GM18505 (cell line): Measurements from ENCODE around the gene TNIK.

Experiments used
- ATAC-seq: cut with Tn5 transposase; IDR thresholded peaks from one replicate; pipeline ENCODE4 v1.9.1; 2021; ENCODE audit not compliant: unreplicated experiment
- POLR2A ChIP-seq: IDR thresholded peaks from 4 replicates; pipeline ENCODE4 v1.6.1; 2011; ENCODE audit warnings: borderline replicate concordance; ENCODE audit not compliant: insufficient read depth, insufficient read length; ENCODE audit errors: extremely low read depth

Gene TNIK

DNA sequence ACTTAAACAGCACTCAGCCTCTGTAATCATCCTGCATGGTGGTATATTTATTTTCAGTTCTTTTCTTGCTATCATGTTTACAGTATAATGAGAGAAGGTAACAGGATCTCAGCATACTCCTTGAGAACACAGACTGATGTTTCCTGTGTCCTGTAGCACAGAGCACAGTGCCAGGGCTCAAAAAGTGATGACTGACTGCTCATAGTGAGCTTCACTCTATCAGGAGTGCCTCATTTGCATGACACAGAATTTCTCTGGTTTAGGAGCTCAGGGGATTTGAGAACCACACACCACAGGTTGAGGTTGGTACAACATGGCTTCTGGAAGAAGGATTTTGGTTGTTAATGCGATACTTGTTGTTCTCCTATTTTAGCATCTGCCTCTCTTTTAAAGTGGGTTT is 365.1 kb downstream of the TNIK start:
- ATAC-seq = peak; percentile 82

GRCh38 chr3:171094411-171094810 is 365.8 kb downstream of the TNIK start:
- no peak for ATAC-seq
- TF ChIP-seq POLR2A = no peak

More for the DNA sequence above, 365.1 kb downstream of the TNIK start:
- TF ChIP-seq POLR2A = no peak

GRCh38 chr3:171093462-171093861 is 366.7 kb downstream of the TNIK start:
- TF ChIP-seq POLR2A = no peak
- no peak for ATAC-seq

GRCh38 chr3:171092467-171092911 is 367.7 kb downstream of the TNIK start:
- TF ChIP-seq POLR2A = no peak

GRCh38 chr3:171090321-171090720 is 369.9 kb downstream of the TNIK start:
- no peak for TF ChIP-seq POLR2A
- no peak for ATAC-seq

More at GRCh38 chr3:171092467-171092911, 367.7 kb downstream of the TNIK start:
- no peak for ATAC-seq

DNA sequence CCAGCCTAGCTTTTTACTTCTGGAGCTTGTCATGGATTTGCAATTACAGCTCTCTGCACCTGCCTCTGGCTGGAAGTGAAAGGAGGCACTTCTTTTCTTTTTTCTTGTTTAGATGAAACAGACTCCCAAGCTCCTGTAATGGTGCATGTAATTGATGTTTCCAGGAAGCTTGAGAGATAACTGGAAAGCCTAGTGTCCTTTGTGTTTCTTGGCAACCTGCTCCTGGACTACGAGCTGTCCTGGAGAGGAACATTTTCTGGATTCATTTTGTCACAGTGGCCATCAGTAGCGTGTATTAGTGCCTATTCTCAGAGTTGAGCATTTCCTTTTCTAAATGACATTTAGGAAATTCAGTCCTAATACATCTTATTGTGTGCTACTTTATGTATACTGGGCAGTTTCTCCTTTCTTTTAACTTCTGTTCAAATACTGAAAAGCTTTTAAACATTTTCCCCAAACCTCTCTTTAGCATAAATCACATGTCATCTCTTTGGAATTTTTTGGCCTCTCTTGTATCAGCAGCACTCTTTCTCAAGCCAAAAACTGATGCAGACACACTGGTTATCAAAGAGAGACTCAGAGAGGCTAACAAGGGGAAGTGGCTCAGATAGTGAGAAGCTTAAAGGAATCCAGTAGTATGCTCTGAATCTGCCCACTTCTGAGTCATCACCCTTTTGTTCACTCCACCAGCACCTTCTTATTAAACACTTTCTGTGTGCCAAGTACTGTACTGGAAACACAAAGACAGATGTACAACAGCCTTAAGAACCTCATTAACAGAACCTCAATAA is 371.0 kb downstream of the TNIK start:
- no peak for TF ChIP-seq POLR2A
- ATAC-seq = no peak

DNA sequence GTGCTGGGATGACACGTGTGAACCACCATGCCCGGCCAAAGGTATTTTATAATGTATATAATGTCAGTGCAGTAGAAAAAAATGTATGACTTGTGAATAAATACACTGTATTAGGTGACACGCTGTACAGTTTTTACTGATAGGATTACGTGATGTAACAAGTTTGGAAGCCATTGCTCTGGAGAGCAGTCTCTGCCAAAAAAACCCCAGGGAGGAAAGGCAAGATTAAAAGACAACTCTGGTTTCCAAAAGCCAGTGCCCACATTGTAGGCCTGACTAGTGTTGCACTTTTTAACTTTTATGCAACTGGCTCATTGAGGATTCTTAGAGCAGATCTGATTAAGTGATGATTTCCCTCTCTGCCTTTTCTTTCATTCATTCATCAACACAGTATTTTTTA is 371.7 kb downstream of the TNIK start:
- ATAC-seq = no peak

DNA sequence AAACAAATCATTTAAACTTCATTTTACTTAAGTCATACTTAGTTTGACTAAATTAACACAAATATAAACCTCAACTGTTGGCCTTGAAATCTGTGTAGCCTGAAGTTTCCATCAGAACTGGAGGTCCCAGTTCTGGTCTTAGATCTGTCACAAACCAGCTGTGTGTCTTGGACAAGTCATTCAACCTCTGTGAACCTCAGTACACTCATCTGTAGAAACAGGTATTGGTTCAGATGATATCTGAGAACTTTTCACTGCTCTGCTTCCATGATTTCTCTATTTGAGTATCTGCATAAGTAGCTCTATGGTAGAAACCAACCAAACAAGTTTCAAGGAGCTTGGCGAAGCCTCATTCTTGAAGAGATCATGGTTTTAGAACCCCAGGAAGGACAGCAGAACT is 373.3 kb downstream of the TNIK start:
- TF ChIP-seq POLR2A = no peak
- no peak for ATAC-seq

More for the DNA sequence above, 371.7 kb downstream of the TNIK start:
- TF ChIP-seq POLR2A = no peak

DNA sequence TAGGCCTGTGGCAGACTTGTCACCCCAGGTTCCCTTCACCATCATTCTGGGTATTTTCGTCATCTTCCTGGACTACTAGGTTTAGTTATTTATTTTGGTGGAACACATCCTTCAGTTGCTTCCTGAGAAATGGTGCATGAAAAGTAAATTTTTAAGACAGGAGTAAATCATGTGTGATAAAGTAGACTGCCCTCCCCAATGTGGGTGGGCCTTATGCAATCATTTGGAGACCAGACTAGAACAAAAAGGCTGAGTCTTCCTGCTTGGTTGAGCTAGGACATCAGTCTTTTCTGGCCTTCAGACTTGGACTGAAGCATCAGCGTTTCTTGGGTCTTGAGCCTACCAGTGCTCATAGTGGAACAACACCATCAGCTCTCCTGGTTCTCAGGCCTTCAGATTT is 382.9 kb downstream of the TNIK start:
- no peak for ATAC-seq
- TF ChIP-seq POLR2A = no peak

- no peak for ATAC-seq
- no peak for TF ChIP-seq POLR2A
Observed at GRCh38 chr3:171072432-171072831, 387.8 kb downstream of the TNIK start.

DNA sequence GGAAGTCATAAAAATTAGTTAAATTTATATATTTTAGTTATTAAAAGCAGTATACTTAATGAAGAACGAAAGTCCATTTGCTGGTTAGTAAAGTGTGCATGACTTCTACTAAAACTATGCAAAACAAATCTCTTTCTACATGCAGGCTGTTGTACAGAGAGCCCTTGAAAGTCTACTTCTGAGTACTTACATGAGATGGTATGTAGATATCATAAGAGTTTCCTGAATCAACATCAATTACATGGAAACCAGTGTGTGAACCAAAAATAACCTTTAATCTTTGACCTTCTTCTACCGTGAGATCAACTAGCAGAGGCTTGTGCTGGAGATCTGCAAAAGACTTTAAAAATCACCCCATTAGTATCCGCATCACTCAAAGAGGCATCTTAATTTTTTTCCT is 391.5 kb downstream of the TNIK start:
- TF ChIP-seq POLR2A = no peak

GRCh38 chr3:171066206-171066605 is 394.0 kb downstream of the TNIK start:
- TF ChIP-seq POLR2A = no peak
- ATAC-seq = no peak

More for the DNA sequence above, 391.5 kb downstream of the TNIK start:
- ATAC-seq = no peak

DNA sequence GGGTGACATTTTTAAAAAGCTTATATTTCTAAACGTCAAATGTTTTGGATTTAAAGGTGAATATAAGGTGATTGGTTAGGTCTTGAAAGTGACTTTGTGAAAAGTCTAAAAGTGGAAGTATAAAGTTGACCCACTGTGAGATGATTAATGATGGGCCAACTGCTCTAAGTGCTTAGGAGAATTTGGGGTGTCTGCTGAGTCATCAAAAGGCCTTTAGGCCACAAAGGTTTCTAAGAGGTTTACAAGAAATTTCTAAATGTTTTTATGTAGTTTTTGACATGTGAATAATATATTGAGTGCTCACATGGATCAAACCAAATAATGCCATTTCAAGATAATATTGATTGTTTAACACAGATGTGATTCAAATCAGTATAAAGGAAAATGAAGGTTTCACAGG is 394.5 kb downstream of the TNIK start:
- ATAC-seq = no peak
- TF ChIP-seq POLR2A = no peak

DNA sequence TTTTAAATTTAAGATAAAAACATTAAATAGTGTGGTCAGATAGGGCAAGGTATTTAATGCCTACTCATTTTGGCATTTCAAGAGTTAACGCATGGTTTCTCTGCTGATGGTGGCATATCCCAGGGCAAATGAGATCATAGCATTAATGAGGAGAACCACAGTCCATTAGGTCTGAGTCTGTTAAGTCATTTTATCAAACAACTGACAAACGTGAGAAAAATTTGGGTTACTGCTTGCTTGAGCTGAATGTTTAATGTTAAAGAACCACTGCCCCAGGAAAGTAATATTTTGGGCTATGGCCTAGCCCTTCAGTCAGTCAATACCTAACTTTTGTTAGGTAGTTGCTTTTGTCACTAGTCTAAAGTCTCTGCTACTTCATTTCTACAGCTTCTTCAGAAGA is 395.7 kb downstream of the TNIK start:
- no peak for TF ChIP-seq POLR2A

More for the DNA sequence above, 395.7 kb downstream of the TNIK start:
- no peak for ATAC-seq
